Psoas muscle (tissue), 8 donors: ENCODE measurements around the gene SLC29A1. TPM values are rescaled to one million over a fixed set of nuclear protein-coding genes. Genes with fewer than 3 reads are reported as not detected.
A peak's percentile ranks its signal among the peaks of the same experiment; 100 is the strongest.

Experiments
- ATAC-seq, 4 donors: fragments of 200-7000 bp; cut with Tn5 transposase; one replicate each; pipeline ENCODE4 v1.9.1; 2020; ENCODE audit warnings: moderate library complexity in 3 of 4, mild to moderate bottlenecking in 2 of 4
- DNase-seq, 2 donors: peaks; one replicate each; pipeline ENCODE4 v3.0.0-alpha.2; 2020
- H3K27ac ChIP-seq: fragments of 200-600 bp; one replicate; pipeline ENCODE4 v1.8.0; 2022
- H3K27me3 ChIP-seq, 3 donors: fragments of 200-600 bp in 1 of 3; one replicate each; pipeline versions ENCODE4 v1.6.1 to v1.8.0; 2013 to 2022; ENCODE audit warnings: low read length in 2 of 3, mild to moderate bottlenecking in 2 of 3, moderate library complexity in 1 of 3; ENCODE audit not compliant: insufficient read depth in 3 of 3
- H3K36me3 ChIP-seq, 2 donors: fragments of 200-600 bp in 1 of 2; one replicate each; pipeline versions ENCODE4 v1.6.1 to v1.8.0; 2013 to 2022; ENCODE audit warnings: low read depth in 1 of 2, mild to moderate bottlenecking in 1 of 2, moderate library complexity in 1 of 2; ENCODE audit not compliant: insufficient read depth in 1 of 2
- H3K4me1 ChIP-seq: fragments of 200-600 bp; one replicate; pipeline ENCODE4 v1.8.0; 2022
- H3K4me3 ChIP-seq: fragments of 200-600 bp; one replicate; pipeline ENCODE4 v1.8.0; 2022; ENCODE audit warnings: mild to moderate bottlenecking
- H3K9me3 ChIP-seq: fragments of 200-600 bp; one replicate; pipeline ENCODE4 v1.8.0; 2022
- CTCF ChIP-seq: fragments of 200-600 bp; IDR thresholded peaks from one replicate; pipeline ENCODE4 v1.8.0; 2022; ENCODE audit warnings: antibody characterized with exemption
- WGBS, 3 donors: extraction: QIAGEN DNeasy Blood & Tissue Kit; methylation state at CpG; one replicate each; pipeline versions ENCODE4 v1.1.6 to v1.1.7; 2013; 5-methylcytosine and 5-hydroxymethylcytosine counted together
- intact Hi-C, 2 donors: fragments of 100-400 bp; cut with DNase I; formaldehyde crosslinking; loops; one replicate each; pipeline versions ENCODE4 v1.11.0 to v1.14.2; 2022
- polyA plus RNA-seq, 3 donors: library from polyadenylated mRNA; stranded (reverse); fragments of 200-250 nt; gene quantifications; one replicate each; pipeline ENCODE4 v1.2.3, GENCODE V29; 2013
- total RNA-seq, 4 donors: library from RNA; stranded (reverse); fragmentation: NEBNext Ultra II Directional in 2 of 4; extraction: Animal tissue kit (Norgen Biotek cat#: 25700) in 2 of 4; gene quantifications; one replicate each; pipeline versions ENCODE4 v1.2.1 to v1.2.4, GENCODE V29; 2021 to 2023
- donor health status: healthy with polysubstance abuse.
- donor health status: DM: no; HTN: no; CAD: no; lungs with moderate emphysema.
- donor health status: Bipolar disorder and iron deficiency.
- donor health status: healthy.
- donor health status: DM: yes; HTN: yes; CAD: no.
- donor health status: DM: no; HTN: no; CAD: no.
- donor health status: DM: no; HTN: no; CAD: no.
- donor health status: DM: yes; HTN: yes; CAD: no.

SLC29A1 gene
- total and polyA plus RNA-seq, 7 donors = 29.1 to 80.7 (median 39.7) TPM

- intact Hi-C loops = no loop called here
- Histone ChIP-seq H3K9me3 (no peaks in the 10 kb centered on the region), H3K27ac (no peak overlapping the region), H3K27me3 (no peaks in the 10 kb centered on the region), H3K36me3 (no peaks in the 10 kb centered on the region), H3K4me1 (peaks cover 4% of the 10 kb centered on the region), H3K4me3 (no peak overlapping the region)
- ATAC-seq = peak in 1 of 4 donors; percentile 4
- no peak for TF ChIP-seq CTCF
- no peak for DNase-seq
- 81 to 84% (median 84%) methylated on average over 8 to 9 of the region's 9 CpGs for WGBS, 3 donors
Measured at GRCh38 chr6:44178424-44179071, 44.8 kb upstream of the SLC29A1 start.

- no peak for TF ChIP-seq CTCF
- no peaks in the 10 kb centered on the region for H3K27me3 ChIP-seq
- H3K4me3 ChIP-seq = no peak overlapping the region
- H3K9me3 ChIP-seq = no peaks in the 10 kb centered on the region
- WGBS, 3 donors = 60 to 65% (median 63%) methylated on average over 4 of the region's 4 CpGs
- intact Hi-C loops = no loop called here
- H3K4me1 ChIP-seq = peaks cover 4% of the 10 kb centered on the region
- H3K27ac ChIP-seq = no peak overlapping the region
- no peak for DNase-seq
- no peak for ATAC-seq
- no peaks in the 10 kb centered on the region for H3K36me3 ChIP-seq
Measured at GRCh38 chr6:44179072-44179536, 44.3 kb upstream of the SLC29A1 start.

- Histone ChIP-seq H3K4me1 (peaks cover 4% of the 10 kb centered on the region), H3K4me3 (no peak overlapping the region), H3K27me3 (no peaks in the 10 kb centered on the region), H3K9me3 (no peaks in the 10 kb centered on the region), H3K36me3 (no peaks in the 10 kb centered on the region), H3K27ac (no peak overlapping the region)
- 91 to 96% (median 95%) methylated on average over 7 of the region's 7 CpGs for WGBS, 3 donors
- DNase-seq (no peak), ATAC-seq (no peak)
- intact Hi-C loops = loop anchor here in 1 of 2 donors (5.0 kb wide), 1 partner anchor 38 kb away; the partner anchor contains the start of gene MYMX
- TF ChIP-seq CTCF = no peak
Measured at GRCh38 chr6:44179648-44180047, 43.7 kb upstream of the SLC29A1 start.

- WGBS, 3 donors = 82 to 85% (median 83%) methylated on average over 4 of the region's 4 CpGs
- intact Hi-C loops = loop anchor here in 1 of 2 donors (5.0 kb wide), 1 partner anchor 37 kb away; the partner anchor contains the start of gene MYMX
- TF ChIP-seq CTCF = no peak
- DNase-seq (no peak), ATAC-seq (no peak)
- Histone ChIP-seq H3K9me3 (no peaks in the 10 kb centered on the region), H3K36me3 (no peaks in the 10 kb centered on the region), H3K4me3 (no peak overlapping the region), H3K27ac (no peak overlapping the region), H3K27me3 (no peaks in the 10 kb centered on the region), H3K4me1 (peaks cover 4% of the 10 kb centered on the region)
Measured at GRCh38 chr6:44180406-44180805, 43.0 kb upstream of the SLC29A1 start.
